Naive thymus-derived CD4-positive, alpha-beta T cell (primary cell): ENCODE data around the gene LRP3. TPM values are rescaled to one million over a fixed set of nuclear protein-coding genes. Genes with fewer than 3 reads are reported as not detected.

Experiments used
- ATAC-seq: fragments of 150-1000 bp; cut with Tn5 transposase; 2 replicates; pipeline ENCODE4 v1.10.0; 2021; ENCODE audit warnings: mild to moderate bottlenecking, moderate library complexity
- CTCF ChIA-PET: fragments of 350-600 bp; sonication (Branson Sonifier 250); formaldehyde crosslinking; loops from one replicate; lab custom pipeline; 2021; ENCODE audit warnings: antibody characterized with exemption; lab: Charles Lee
- POLR2A ChIA-PET: fragments of 350-600 bp; sonication (Branson Sonifier 250); formaldehyde crosslinking; loops from one replicate; lab custom pipeline; 2021; ENCODE audit warnings: antibody characterized with exemption, inconsistent platforms; lab: Charles Lee
- DNase-seq, 9 donors: peaks; one replicate each; pipeline versions ENCODE4 v3.0.0 to v3.0.0-alpha.2; 2020 to 2022; ENCODE audit warnings: mixed read lengths in 1 of 9
- H3K27ac ChIP-seq: one replicate; pipeline ENCODE4 v1.7.0; 2013; ENCODE audit warnings: mild to moderate bottlenecking, low read depth, low read length, moderate library complexity
- H3K27me3 ChIP-seq, 2 donors: one replicate each; pipeline ENCODE4 v1.7.0; 2013; ENCODE audit warnings: low read length in 2 of 2, mild to moderate bottlenecking in 2 of 2, moderate library complexity in 2 of 2; ENCODE audit not compliant: control insufficient read depth in 2 of 2, insufficient read depth in 2 of 2
- H3K36me3 ChIP-seq, 3 experiments: 1 replicate in 2 of 3; 2 replicates in 1 of 3; pipeline ENCODE4 v1.7.0; 2013; ENCODE audit warnings: low read length in 3 of 3, mild to moderate bottlenecking in 3 of 3, moderate library complexity in 1 of 3; ENCODE audit not compliant: insufficient read depth in 3 of 3, control insufficient read depth in 2 of 3
- H3K4me1 ChIP-seq, 2 donors: one replicate each; pipeline ENCODE4 v1.7.0; 2013; ENCODE audit warnings: low read length in 2 of 2, mild to moderate bottlenecking in 2 of 2, moderate library complexity in 1 of 2; ENCODE audit not compliant: control insufficient read depth in 2 of 2, insufficient read depth in 2 of 2
- H3K4me3 ChIP-seq: 2 replicates; pipeline ENCODE4 v1.7.0; 2013; ENCODE audit warnings: mild to moderate bottlenecking, low read length
- H3K9me3 ChIP-seq, 3 experiments: 1 replicate in 2 of 3; 2 replicates in 1 of 3; pipeline ENCODE4 v1.7.0; 2013; ENCODE audit warnings: low read length in 3 of 3; ENCODE audit not compliant: control insufficient read depth in 2 of 3
- H3K27ac Mint-ChIP-seq, 9 donors: one replicate each; pipeline ENCODE4 v1.8.0; 2020 to 2022; ENCODE audit warnings: mixed read lengths in 9 of 9, mild to moderate bottlenecking in 8 of 9, moderate library complexity in 5 of 9, inconsistent platforms in 2 of 9
- H3K27me3 Mint-ChIP-seq, 5 donors: one replicate each; pipeline ENCODE4 v1.8.0; 2021 to 2022; ENCODE audit warnings: mixed read lengths in 5 of 5, mild to moderate bottlenecking in 1 of 5
- H3K36me3 Mint-ChIP-seq, 5 donors: one replicate each; pipeline ENCODE4 v1.8.0; 2020 to 2022; ENCODE audit warnings: mixed read lengths in 5 of 5, mild to moderate bottlenecking in 3 of 5, inconsistent platforms in 1 of 5
- H3K4me1 Mint-ChIP-seq, 7 donors: one replicate each; pipeline ENCODE4 v1.8.0; 2020 to 2022; ENCODE audit warnings: mixed read lengths in 7 of 7, mild to moderate bottlenecking in 3 of 7, inconsistent platforms in 1 of 7
- H3K4me3 Mint-ChIP-seq, 10 donors: one replicate each; pipeline ENCODE4 v1.8.0; 2020 to 2022; ENCODE audit warnings: mild to moderate bottlenecking in 10 of 10, mixed read lengths in 10 of 10, moderate library complexity in 6 of 10, inconsistent platforms in 2 of 10
- H3K9me3 Mint-ChIP-seq, 11 donors: one replicate each; pipeline ENCODE4 v1.8.0; 2020 to 2022; ENCODE audit warnings: mixed read lengths in 11 of 11, mild to moderate bottlenecking in 4 of 11, inconsistent platforms in 1 of 11, moderate library complexity in 1 of 11
- intact Hi-C, 2 donors: fragments of 100-400 bp; cut with micrococcal nuclease; formaldehyde crosslinking; loops; one replicate each; pipeline ENCODE4 v1.15.1; 2023
- polyA plus RNA-seq, 2 donors: library from polyadenylated mRNA; unstranded; fragments of 300-500 nt; fragmentation: Illumina TruSeq; gene quantifications; one replicate each; pipeline ENCODE4 v1.2.3, GENCODE V29; 2021
- total RNA-seq, 6 experiments: library from RNA in 5 of 6; stranded (reverse) in 5 of 6; gene quantifications; 1 replicate in 5 of 6; 2 replicates in 1 of 6; pipeline ENCODE4 v1.2.3 and lab custom pipeline; 2021 to 2026

The LRP3 gene
- total and polyA plus RNA-seq, 7 experiments from 2014 or later: 0.34 to 2.6 (median 0.40) TPM; not detected in 3

- H3K27me3 Mint-ChIP-seq: peaks cover 0 to 27% (median 16%) of the 10 kb centered on the region in 5 donors
- Histone ChIP-seq H3K4me3 (no peak overlapping the region), H3K27me3 (no peaks in the 10 kb centered on the region), H3K9me3 (no peaks in the 10 kb centered on the region), H3K4me1 (peaks cover 0 to 7% of the 10 kb centered on the region in 2 donors), H3K27ac (no peak overlapping the region), H3K36me3 (no peaks in the 10 kb centered on the region)
- ATAC-seq (no peak), DNase-seq (no peak)
- ChIA-PET POLR2A (no interaction called here), CTCF (interaction anchor here (1.2 kb wide), 1 partner anchor 14 kb away, joined by 3 read pairs; no protein-coding TSS in a partner anchor)
- no peak overlapping the region for H3K4me3 Mint-ChIP-seq
- no peaks in the 10 kb centered on the region for H3K36me3 Mint-ChIP-seq
- intact Hi-C loops: no loop called here
- H3K9me3 Mint-ChIP-seq: peaks cover 0 to 16% (median 6%) of the 10 kb centered on the region in 11 donors
- peaks cover 0 to 11% (median 6%) of the 10 kb centered on the region in 7 donors for H3K4me1 Mint-ChIP-seq
- no peak overlapping the region for H3K27ac Mint-ChIP-seq
Measured at GRCh38 chr19:33257828-33258227, 63.7 kb downstream of the LRP3 start.

Other genes with a start within 250 kb of the LRP3 start
- 10 to 100 TPM in 3 of 5 experiments, 1 to 10 TPM in 2; 7.4 to 22.4 (median 20.1) TPM for gene CEP89, start 222.4 kb upstream of the LRP3 start, total RNA-seq
- 10 to 100 TPM in 1 of 2 donors, 1 to 10 TPM in 1; 9.6 to 12.4 TPM for gene CEP89, start 222.4 kb upstream of the LRP3 start, polyA plus RNA-seq
- 1 to 10 TPM in 4 of 5 experiments, under 1 TPM in 1; 0.71 to 7.2 (median 2.5) TPM for gene FAAP24, start 222.1 kb upstream of the LRP3 start, total RNA-seq
- 1 to 10 TPM; 2.3 to 3.9 TPM for gene FAAP24, start 222.1 kb upstream of the LRP3 start, polyA plus RNA-seq
- under 1 TPM in 3 of 5 experiments, not detected in 2; 0.16 to 0.58 (median 0.34) TPM for gene RHPN2, start 129.4 kb upstream of the LRP3 start, total RNA-seq
- gene RHPN2, start 129.4 kb upstream of the LRP3 start, polyA plus RNA-seq: 1 to 10 TPM in 1 of 2 donors, under 1 TPM in 1; 0.21 to 2.6 TPM
- 10 to 100 TPM; 11.2 to 20.0 (median 14.4) TPM for gene GPATCH1, start 113.1 kb upstream of the LRP3 start, total RNA-seq
- gene GPATCH1, start 113.1 kb upstream of the LRP3 start, polyA plus RNA-seq: 10 to 100 TPM in 1 of 2 donors, 1 to 10 TPM in 1; 4.6 to 10.6 TPM
- under 1 TPM in 2 of 5 experiments, not detected in 3; 0.51 to 0.62 TPM for gene WDR88, start 62.2 kb upstream of the LRP3 start, total RNA-seq
- under 1 TPM; 0.15 to 0.24 TPM for gene WDR88, start 62.2 kb upstream of the LRP3 start, polyA plus RNA-seq
- gene SLC7A10, start 31.5 kb downstream of the LRP3 start, total RNA-seq: not detected
- gene SLC7A10, start 31.5 kb downstream of the LRP3 start, polyA plus RNA-seq: not detected
- 10 to 100 TPM in 1 of 5 experiments, 1 to 10 TPM in 3, under 1 TPM in 1; 0.22 to 26.2 (median 1.9) TPM for gene CEBPA, start 108.2 kb downstream of the LRP3 start, total RNA-seq
- not detected for gene CEBPA, start 108.2 kb downstream of the LRP3 start, polyA plus RNA-seq
- gene CEBPG, start 179.4 kb downstream of the LRP3 start, total RNA-seq: 10 to 100 TPM; 17.1 to 22.4 (median 21.1) TPM
- gene CEBPG, start 179.4 kb downstream of the LRP3 start, polyA plus RNA-seq: 1 to 10 TPM; 7.8 to 7.9 TPM